Osteocyte (in vitro differentiated cells): ENCODE data around the gene CHD3. TPM values are rescaled to one million over a fixed set of nuclear protein-coding genes. Genes with fewer than 3 reads are reported as not detected.

Experiments used
- DNase-seq: peaks from one replicate; pipeline ENCODE4 v3.0.0; 2021; ENCODE audit warnings: mixed read lengths; ENCODE audit not compliant: unreplicated experiment; ENCODE audit errors: extremely low spot score
- H3K27ac Mint-ChIP-seq: one replicate; pipeline ENCODE4 v1.8.0; 2021; ENCODE audit warnings: mild to moderate bottlenecking, mixed read lengths; ENCODE audit not compliant: unreplicated experiment
- H3K27me3 Mint-ChIP-seq: one replicate; pipeline ENCODE4 v1.8.0; 2021; ENCODE audit warnings: mixed read lengths; ENCODE audit not compliant: unreplicated experiment
- H3K36me3 Mint-ChIP-seq: one replicate; pipeline ENCODE4 v1.8.0; 2021; ENCODE audit warnings: mixed read lengths; ENCODE audit not compliant: unreplicated experiment
- H3K4me1 Mint-ChIP-seq: one replicate; pipeline ENCODE4 v1.8.0; 2021; ENCODE audit warnings: mixed read lengths; ENCODE audit not compliant: unreplicated experiment
- H3K4me3 Mint-ChIP-seq: one replicate; pipeline ENCODE4 v1.8.0; 2021; ENCODE audit warnings: mild to moderate bottlenecking, moderate library complexity, mixed read lengths; ENCODE audit not compliant: unreplicated experiment
- H3K9me3 Mint-ChIP-seq: one replicate; pipeline ENCODE4 v1.8.0; 2021; ENCODE audit warnings: mixed read lengths; ENCODE audit not compliant: unreplicated experiment
- CTCF ChIP-seq: fragments of 200-600 bp; sonication (generic); IDR thresholded peaks from 2 replicates; pipeline ENCODE4 v1.5.0; 2021; ENCODE audit warnings: antibody characterized with exemption, mild to moderate bottlenecking, moderate library complexity
- total RNA-seq: library from RNA; stranded (reverse); gene quantifications from 2 replicates; pipeline ENCODE4 v1.2.1, GENCODE V29; 2021

CHD3 gene
- total RNA-seq, 1 donor from 2014 or later, result 206 TPM

DNA sequence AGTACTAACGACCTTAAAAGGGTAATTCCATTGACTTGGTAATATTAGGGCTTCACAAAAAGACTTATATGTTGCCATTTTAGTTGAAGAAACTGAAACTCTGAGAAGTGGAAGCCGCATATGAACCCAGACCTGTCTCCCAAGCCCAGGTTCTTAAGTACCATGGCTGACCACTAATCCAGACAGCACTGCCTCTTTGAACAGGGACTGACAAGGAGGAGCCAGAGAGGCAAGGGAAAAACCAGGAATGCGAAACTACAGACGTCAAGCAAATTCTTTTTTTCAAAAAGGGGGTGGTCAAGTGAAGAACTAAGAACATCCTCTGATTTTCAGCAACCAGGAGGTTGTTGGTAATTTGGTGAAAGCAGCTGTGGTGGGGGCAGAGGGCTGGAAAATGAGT is 15.5 kb upstream of the CHD3 start:
- no peak overlapping the region for H3K4me3 Mint-ChIP-seq
- H3K27ac Mint-ChIP-seq, result no peak overlapping the region
- no peak for TF ChIP-seq CTCF
- no peaks in the 10 kb centered on the region for H3K9me3 Mint-ChIP-seq
- H3K36me3 Mint-ChIP-seq, result peaks cover 23% of the 10 kb centered on the region
- H3K27me3 Mint-ChIP-seq, result no peaks in the 10 kb centered on the region
- no peaks in the 10 kb centered on the region for H3K4me1 Mint-ChIP-seq
- no peak for DNase-seq

GRCh38 chr17:7875804-7876370 is 12.7 kb upstream of the CHD3 start:
- no peak for TF ChIP-seq CTCF
- Mint-ChIP-seq H3K4me3 (no peak overlapping the region), H3K27me3 (no peaks in the 10 kb centered on the region), H3K4me1 (no peaks in the 10 kb centered on the region), H3K9me3 (no peaks in the 10 kb centered on the region), H3K27ac (no peak overlapping the region), H3K36me3 (peaks cover 23% of the 10 kb centered on the region)
- DNase-seq, result no peak

DNA sequence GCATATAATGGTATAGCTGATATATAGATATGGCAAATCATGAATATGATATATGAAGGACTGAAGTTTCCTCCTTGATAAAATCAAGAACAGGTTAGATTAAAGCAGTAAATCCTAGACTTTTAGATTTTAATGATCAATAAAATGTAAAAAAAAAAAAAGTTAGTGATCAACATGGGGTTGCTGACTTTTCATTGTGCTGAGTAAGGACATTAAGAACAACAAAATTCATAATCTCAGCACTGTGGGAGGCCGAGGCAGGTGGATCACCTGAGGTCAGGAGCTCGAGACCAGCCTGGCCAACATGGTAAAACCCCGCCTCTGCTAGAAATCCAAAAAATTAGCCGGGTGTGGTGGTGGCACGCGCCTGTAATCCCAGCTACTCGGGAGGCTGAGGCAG is 10.4 kb upstream of the CHD3 start:
- Mint-ChIP-seq H3K9me3 (no peaks in the 10 kb centered on the region), H3K27me3 (no peaks in the 10 kb centered on the region), H3K4me1 (no peaks in the 10 kb centered on the region), H3K36me3 (peaks cover 22% of the 10 kb centered on the region), H3K4me3 (no peak overlapping the region), H3K27ac (no peak overlapping the region)
- no peak for DNase-seq
- TF ChIP-seq CTCF, result no peak

GRCh38 chr17:7880076-7880868 is 8.3 kb upstream of the CHD3 start:
- H3K4me1 Mint-ChIP-seq, result peaks cover 2% of the 10 kb centered on the region
- H3K36me3 Mint-ChIP-seq, result peaks cover 7% of the 10 kb centered on the region
- H3K9me3 Mint-ChIP-seq, result no peaks in the 10 kb centered on the region
- no peaks in the 10 kb centered on the region for H3K27me3 Mint-ChIP-seq
- no peak overlapping the region for H3K27ac Mint-ChIP-seq
- no peak for DNase-seq
- H3K4me3 Mint-ChIP-seq, result no peak overlapping the region
- TF ChIP-seq CTCF, result no peak

DNA sequence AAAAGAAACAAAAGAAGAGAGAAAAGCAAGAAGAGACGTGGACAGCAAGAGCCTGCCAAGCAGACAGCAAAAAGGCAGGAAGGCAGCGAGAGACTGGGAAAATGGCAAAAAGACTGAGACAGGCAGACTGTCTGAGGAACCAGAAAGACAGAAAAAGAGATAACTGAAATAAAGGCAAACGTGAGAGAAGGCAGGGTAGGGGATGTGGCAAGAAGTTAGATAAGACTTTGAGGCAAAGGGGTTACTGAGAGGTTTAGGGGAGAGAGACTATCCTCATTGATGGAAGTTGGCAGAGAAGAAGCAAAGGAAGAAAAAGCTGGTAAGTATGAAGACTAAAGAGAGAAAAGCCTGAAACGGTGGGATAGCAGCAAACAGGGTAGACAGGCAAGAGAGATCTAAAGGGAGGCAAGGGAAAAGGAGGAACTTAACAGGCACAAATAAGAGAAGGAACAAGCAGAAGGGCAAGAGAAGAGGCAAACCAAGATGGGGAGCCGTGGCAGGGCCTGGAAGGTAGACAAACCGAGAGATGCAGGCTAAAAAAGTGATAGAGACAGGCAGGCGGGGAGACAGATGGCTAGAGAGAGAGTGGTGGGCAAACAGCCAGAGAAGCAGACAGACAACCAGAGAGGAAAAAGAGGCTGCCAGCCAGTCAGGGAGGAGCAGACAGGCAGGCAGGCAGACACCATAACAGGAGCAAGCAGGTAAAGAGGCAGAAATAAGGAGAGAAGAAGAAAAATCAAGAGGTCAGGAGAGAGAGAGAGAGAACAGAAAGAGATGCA is 7.1 kb upstream of the CHD3 start:
- Mint-ChIP-seq H3K36me3 (peaks cover 2% of the 10 kb centered on the region), H3K4me3 (no peak overlapping the region), H3K27me3 (no peaks in the 10 kb centered on the region), H3K4me1 (peaks cover 3% of the 10 kb centered on the region), H3K9me3 (no peaks in the 10 kb centered on the region), H3K27ac (no peak overlapping the region)
- no peak for DNase-seq
- no peak for TF ChIP-seq CTCF
